HUES48 (cell line): ENCODE data around the gene SYNPR.
A peak's percentile ranks its signal among the peaks of the same experiment; 100 is the strongest.

Source experiments
- H3K27ac ChIP-seq: one replicate; pipeline ENCODE4 v1.7.0; 2013; ENCODE audit warnings: low read depth, low read length, inconsistent platforms
- H3K27me3 ChIP-seq: 2 replicates; pipeline ENCODE4 v1.6.1; 2013; ENCODE audit warnings: mild to moderate bottlenecking, low read length; ENCODE audit not compliant: control insufficient read depth, insufficient read depth
- H3K36me3 ChIP-seq: 2 replicates; pipeline ENCODE4 v1.6.1; 2013; ENCODE audit warnings: low read length; ENCODE audit not compliant: control insufficient read depth, insufficient read depth
- H3K4me1 ChIP-seq: 2 replicates; pipeline ENCODE4 v1.6.1; 2013; ENCODE audit warnings: mild to moderate bottlenecking, low read length; ENCODE audit not compliant: control insufficient read depth, insufficient read depth
- H3K4me3 ChIP-seq: 2 replicates; pipeline ENCODE4 v1.5.1; 2013; ENCODE audit warnings: mild to moderate bottlenecking, low read depth, low read length
- H3K9ac ChIP-seq: 2 replicates; pipeline ENCODE4 v1.6.1; 2013; ENCODE audit warnings: mild to moderate bottlenecking, low read depth, low read length, moderate library complexity
- H3K9me3 ChIP-seq: 2 replicates; pipeline ENCODE4 v1.6.1; 2013; ENCODE audit warnings: low read length; ENCODE audit not compliant: control insufficient read depth, insufficient read depth

SYNPR gene

GRCh38 chr3:63383040-63383439, 104.9 kb downstream of the SYNPR start:
- Histone ChIP-seq H3K4me1 (0 out of 2 replicates have a peak, but pooled peaks cover 5% of the 10 kb centered on the region), H3K27ac (no peak overlapping the region)

GRCh38 chr3:63384382-63384781, 106.3 kb downstream of the SYNPR start:
- no peak overlapping the region for H3K4me3 ChIP-seq
- no peaks in the 10 kb centered on the region for H3K27me3 ChIP-seq
- H3K9ac ChIP-seq: no peak overlapping the region
- no peaks in the 10 kb centered on the region for H3K9me3 ChIP-seq
- H3K36me3 ChIP-seq: no peaks in the 10 kb centered on the region
- H3K27ac ChIP-seq: no peak overlapping the region
- 0 out of 2 replicates have a peak, but pooled peaks cover 5% of the 10 kb centered on the region for H3K4me1 ChIP-seq

More at GRCh38 chr3:63383040-63383439, 104.9 kb downstream of the SYNPR start:
- Histone ChIP-seq H3K9me3 (no peaks in the 10 kb centered on the region), H3K36me3 (no peaks in the 10 kb centered on the region), H3K4me3 (no peak overlapping the region), H3K27me3 (no peaks in the 10 kb centered on the region), H3K9ac (no peak overlapping the region)

GRCh38 chr3:63385629-63386028, 107.5 kb downstream of the SYNPR start:
- no peak overlapping the region for H3K27ac ChIP-seq
- no peaks in the 10 kb centered on the region for H3K27me3 ChIP-seq
- no peak overlapping the region for H3K4me3 ChIP-seq
- H3K9me3 ChIP-seq: no peaks in the 10 kb centered on the region
- 0 out of 2 replicates have a peak, but pooled peaks cover 5% of the 10 kb centered on the region for H3K4me1 ChIP-seq
- H3K36me3 ChIP-seq: no peaks in the 10 kb centered on the region
- no peak overlapping the region for H3K9ac ChIP-seq

GRCh38 chr3:63386568-63386967, 108.5 kb downstream of the SYNPR start:
- Histone ChIP-seq H3K36me3 (no peaks in the 10 kb centered on the region), H3K9ac (no peak overlapping the region), H3K27ac (no peak overlapping the region), H3K4me3 (no peak overlapping the region), H3K4me1 (0 out of 2 replicates have a peak, but pooled peaks cover 5% of the 10 kb centered on the region), H3K9me3 (no peaks in the 10 kb centered on the region), H3K27me3 (no peaks in the 10 kb centered on the region)

GRCh38 chr3:63387568-63387967, 109.5 kb downstream of the SYNPR start:
- Histone ChIP-seq H3K27ac (no peak overlapping the region), H3K9ac (no peak overlapping the region), H3K9me3 (no peaks in the 10 kb centered on the region), H3K36me3 (no peaks in the 10 kb centered on the region), H3K27me3 (no peaks in the 10 kb centered on the region), H3K4me1 (0 out of 2 replicates have a peak, but pooled peaks cover 5% of the 10 kb centered on the region), H3K4me3 (no peak overlapping the region)

GRCh38 chr3:63390710-63391230, 112.7 kb downstream of the SYNPR start:
- no peaks in the 10 kb centered on the region for H3K4me1 ChIP-seq
- no peak overlapping the region for H3K4me3 ChIP-seq
- no peaks in the 10 kb centered on the region for H3K9me3 ChIP-seq
- H3K27ac ChIP-seq: no peak overlapping the region
- no peaks in the 10 kb centered on the region for H3K27me3 ChIP-seq
- no peaks in the 10 kb centered on the region for H3K36me3 ChIP-seq
- H3K9ac ChIP-seq: no peak overlapping the region

- Histone ChIP-seq H3K9me3 (no peaks in the 10 kb centered on the region), H3K4me3 (no peak overlapping the region), H3K36me3 (no peaks in the 10 kb centered on the region)
These were observed 117.9 kb downstream of the SYNPR start for GRCh38 chr3:63395960-63396359.

GRCh38 chr3:63400246-63400860, 122.2 kb downstream of the SYNPR start:
- no peak overlapping the region for H3K4me3 ChIP-seq
- H3K9me3 ChIP-seq: peaks cover 10% of the 10 kb centered on the region
- H3K36me3 ChIP-seq: no peaks in the 10 kb centered on the region
- H3K27me3 ChIP-seq: no peaks in the 10 kb centered on the region
- no peak overlapping the region for H3K27ac ChIP-seq
- H3K4me1 ChIP-seq: no peaks in the 10 kb centered on the region
- H3K9ac ChIP-seq: no peak overlapping the region

More at GRCh38 chr3:63395960-63396359, 117.9 kb downstream of the SYNPR start:
- H3K9ac ChIP-seq: no peak overlapping the region
- no peak overlapping the region for H3K27ac ChIP-seq
- no peaks in the 10 kb centered on the region for H3K27me3 ChIP-seq
- no peaks in the 10 kb centered on the region for H3K4me1 ChIP-seq

GRCh38 chr3:63405882-63406281, 127.8 kb downstream of the SYNPR start:
- H3K27ac ChIP-seq: no peak overlapping the region
- H3K4me1 ChIP-seq: no peaks in the 10 kb centered on the region
- H3K36me3 ChIP-seq: no peaks in the 10 kb centered on the region
- H3K9ac ChIP-seq: no peak overlapping the region
- H3K4me3 ChIP-seq: no peak overlapping the region
- no peaks in the 10 kb centered on the region for H3K27me3 ChIP-seq
- peaks cover 10% of the 10 kb centered on the region for H3K9me3 ChIP-seq

GRCh38 chr3:63413523-63413922, 135.4 kb downstream of the SYNPR start:
- Histone ChIP-seq H3K27ac (peak overlapping the region; percentile 78), H3K9ac (no peak overlapping the region), H3K4me3 (0 out of 2 replicates have a peak overlapping the region, but pooled peaks have one; percentile 2), H3K36me3 (no peaks in the 10 kb centered on the region), H3K4me1 (peaks cover 32% of the 10 kb centered on the region), H3K9me3 (no peaks in the 10 kb centered on the region), H3K27me3 (no peaks in the 10 kb centered on the region)

- peaks cover 32% of the 10 kb centered on the region for H3K4me1 ChIP-seq
- peak overlapping the region; percentile 31; the same call in 1 of the 2 replicates for H3K4me3 ChIP-seq
- H3K27me3 ChIP-seq: no peaks in the 10 kb centered on the region
- peak overlapping the region; percentile 78 for H3K27ac ChIP-seq
- H3K9me3 ChIP-seq: no peaks in the 10 kb centered on the region
- H3K9ac ChIP-seq: no peak overlapping the region
- no peaks in the 10 kb centered on the region for H3K36me3 ChIP-seq
These were observed 136.5 kb downstream of the SYNPR start for GRCh38 chr3:63414607-63415006.
